Heart left ventricle (tissue), 16 donors: ENCODE data around the gene FERMT3. TPM values are rescaled to one million over a fixed set of nuclear protein-coding genes. Genes with fewer than 3 reads are reported as not detected.
"Not testable (repeated sequence)": the region's sequence is repeated elsewhere in the genome, so short reads cannot be mapped to it uniquely, and the experiment has no call there.

Experiments used
- ATAC-seq, 4 donors: fragments of 200-7000 bp; cut with Tn5 transposase; one replicate each; pipeline ENCODE4 v1.9.1; 2020 to 2022; ENCODE audit warnings: moderate library complexity in 4 of 4, mild to moderate bottlenecking in 3 of 4, moderate number of reproducible peaks in 1 of 4
- DNase-seq, 5 donors: peaks; one replicate each; pipeline ENCODE4 v3.0.0-alpha.2; 2020
- H3K27ac ChIP-seq, 12 donors: fragments of 200-600 bp; sonication (generic) in 4 of 12; one replicate each; pipeline versions ENCODE4 v1.5.0 to v1.8.0; 2016 to 2022; ENCODE audit warnings: mild to moderate bottlenecking in 2 of 12
- H3K27me3 ChIP-seq, 9 donors: fragments of 200-600 bp; sonication (generic) in 2 of 9; one replicate each; pipeline versions ENCODE4 v1.5.1 to v1.8.0; 2016 to 2022; ENCODE audit warnings: mild to moderate bottlenecking in 3 of 9
- H3K36me3 ChIP-seq, 9 donors: fragments of 200-600 bp; sonication (generic) in 2 of 9; one replicate each; pipeline versions ENCODE4 v1.5.0 to v1.8.0; 2018 to 2022; ENCODE audit warnings: mild to moderate bottlenecking in 2 of 9
- H3K4me1 ChIP-seq, 12 donors: fragments of 200-600 bp; sonication (generic) in 4 of 12; one replicate each; pipeline versions ENCODE4 v1.5.0 to v1.8.0; 2016 to 2022; ENCODE audit warnings: mild to moderate bottlenecking in 3 of 12
- H3K4me3 ChIP-seq, 12 donors: fragments of 200-600 bp; sonication (generic) in 4 of 12; one replicate each; pipeline versions ENCODE4 v1.5.0 to v1.8.0; 2017 to 2022; ENCODE audit warnings: mild to moderate bottlenecking in 9 of 12, moderate library complexity in 4 of 12
- H3K9me3 ChIP-seq, 12 donors: fragments of 200-600 bp; sonication (generic) in 4 of 12; one replicate each; pipeline versions ENCODE4 v1.5.0 to v1.8.0; 2016 to 2022; ENCODE audit warnings: mild to moderate bottlenecking in 1 of 12
- POLR2A ChIP-seq, 2 donors: fragments of 450-650 bp; IDR thresholded peaks; one replicate each; pipeline ENCODE4 v1.6.1; 2017; ENCODE audit warnings: antibody characterized with exemption in 2 of 2, mild to moderate bottlenecking in 2 of 2, moderate library complexity in 2 of 2
- WGBS, 4 donors: extraction: QIAGEN DNeasy Blood & Tissue Kit in 2 of 4; methylation state at CpG; one replicate each; pipeline versions ENCODE4 v1.1.5 to v1.1.7; 2013 to 2018; 5-methylcytosine and 5-hydroxymethylcytosine counted together
- intact Hi-C, 10 donors: fragments of 100-400 bp; cut with DNase I; formaldehyde crosslinking; loops; one replicate each; pipeline versions ENCODE4 v1.11.1 to v1.14.2; 2022
- polyA plus RNA-seq, 2 donors: library from polyadenylated mRNA; stranded (reverse); fragments of 200-250 nt; gene quantifications; one replicate each; pipeline ENCODE4 v1.2.3, GENCODE V29; 2013
- total RNA-seq, 9 donors: library from RNA; depleted of rRNA in 2 of 9; stranded (reverse); fragments of >200 nt in 2 of 9; fragmentation: NEBNext Ultra II Directional in 3 of 9; extraction: Animal tissue kit (Norgen Biotek cat#: 25700) in 3 of 9; gene quantifications; one replicate each; pipeline versions ENCODE4 v1.1.0 to v1.2.4, GENCODE V29; 2016 to 2023
- TF ChIP-seq, protein P1 (sequence below), 12 donors: fragments of 200-600 bp; sonication (generic) in 4 of 12; IDR thresholded peaks; one replicate each; pipeline versions ENCODE4 v1.5.0 to v1.8.0; 2018 to 2022; ENCODE audit warnings: antibody characterized with exemption in 12 of 12, mild to moderate bottlenecking in 5 of 12
- donor health status: ischemic (EF 13 %, LVEDD 7.1; RV severe dilation, severe dysfunction).
- donor health status: healthy with polysubstance abuse.
- donor health status: DM: no; HTN: yes; CAD: no.
- donor health status: DM: no; HTN: no; CAD: no.
- donor health status: ischemic (EF 25% LVEDD 6.9; RV normal size, moderate dysfunction).
- donor health status: ischemic (EF 25% LVEDD 5.7; RV mildly dilated, moderate dysfunction).
- donor health status: healthy.
- donor health status: DM: yes; HTN: yes; CAD: no.
- donor health status: ischemic (EF 35%, LVEDD 5.7; RV mildly dilated, moderate dysfunction).
- donor health status: nonischemic (EF 11% LVEDD 7.7; RV severe dilation, severe dysfunction).
- donor health status: DM: yes; HTN: yes; CAD: no.
- donor health status: PGD.
- donor health status: ischemic (EF 29% LVEDD 5.4; RV normal size, mild dysfunction).
- donor health status: nonischemic (EF 23%, LVEDD 6.1; RV moderate dilation, normal function).

Gene FERMT3
- total and polyA plus RNA-seq, 11 donors = 2.8 to 71.5 (median 5.7) TPM

DNA sequence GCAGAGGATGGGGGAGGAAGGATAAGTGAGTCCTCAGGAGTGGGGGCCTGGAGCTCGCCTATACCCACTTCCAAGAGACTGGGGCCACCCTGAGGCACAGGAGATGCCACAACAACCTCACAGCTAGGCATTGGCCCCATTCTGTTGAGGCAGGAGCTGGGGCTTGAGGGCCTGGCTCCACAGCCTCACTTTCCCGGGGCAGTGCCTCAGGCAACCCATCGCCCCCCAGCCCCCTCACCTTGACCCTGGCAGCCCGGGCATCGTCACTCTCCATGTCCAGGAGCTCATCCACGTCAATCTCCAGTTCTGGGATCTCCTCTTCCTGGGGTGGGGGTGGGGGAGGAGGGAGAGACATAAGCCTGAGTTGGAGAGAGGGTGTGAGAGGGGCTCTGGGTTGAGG is 38.4 kb downstream of the FERMT3 start:
- no peak for ATAC-seq
- Histone ChIP-seq H3K27ac (peak overlapping the region in 11 of 12 donors; percentile 50 to 95 (median 86)), H3K9me3 (no peaks in the 10 kb centered on the region), H3K4me3 (peak overlapping the region in 7 of 12 donors; percentile 62 to 90 (median 80)), H3K4me1 (peaks cover 0 to 60% (median 36%) of the 10 kb centered on the region in 12 donors), H3K36me3 (peaks cover 0 to 15% (median 8%) of the 10 kb centered on the region in 9 donors), H3K27me3 (no peaks in the 10 kb centered on the region)
- TF ChIP-seq, protein P1, sequence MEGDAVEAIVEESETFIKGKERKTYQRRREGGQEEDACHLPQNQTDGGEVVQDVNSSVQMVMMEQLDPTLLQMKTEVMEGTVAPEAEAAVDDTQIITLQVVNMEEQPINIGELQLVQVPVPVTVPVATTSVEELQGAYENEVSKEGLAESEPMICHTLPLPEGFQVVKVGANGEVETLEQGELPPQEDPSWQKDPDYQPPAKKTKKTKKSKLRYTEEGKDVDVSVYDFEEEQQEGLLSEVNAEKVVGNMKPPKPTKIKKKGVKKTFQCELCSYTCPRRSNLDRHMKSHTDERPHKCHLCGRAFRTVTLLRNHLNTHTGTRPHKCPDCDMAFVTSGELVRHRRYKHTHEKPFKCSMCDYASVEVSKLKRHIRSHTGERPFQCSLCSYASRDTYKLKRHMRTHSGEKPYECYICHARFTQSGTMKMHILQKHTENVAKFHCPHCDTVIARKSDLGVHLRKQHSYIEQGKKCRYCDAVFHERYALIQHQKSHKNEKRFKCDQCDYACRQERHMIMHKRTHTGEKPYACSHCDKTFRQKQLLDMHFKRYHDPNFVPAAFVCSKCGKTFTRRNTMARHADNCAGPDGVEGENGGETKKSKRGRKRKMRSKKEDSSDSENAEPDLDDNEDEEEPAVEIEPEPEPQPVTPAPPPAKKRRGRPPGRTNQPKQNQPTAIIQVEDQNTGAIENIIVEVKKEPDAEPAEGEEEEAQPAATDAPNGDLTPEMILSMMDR (IDR thresholded peaks at IDR 0.05) = no peak
- no peak for TF ChIP-seq POLR2A (IDR thresholded peaks at IDR 0.05)
- intact Hi-C loops = no loop called here
- WGBS, 4 donors = 43 to 52% (median 46%) methylated on average over 6 of the region's 6 CpGs; no CpG with 5 or more reads in 1 of the 4 donors
- no peak for DNase-seq

DNA sequence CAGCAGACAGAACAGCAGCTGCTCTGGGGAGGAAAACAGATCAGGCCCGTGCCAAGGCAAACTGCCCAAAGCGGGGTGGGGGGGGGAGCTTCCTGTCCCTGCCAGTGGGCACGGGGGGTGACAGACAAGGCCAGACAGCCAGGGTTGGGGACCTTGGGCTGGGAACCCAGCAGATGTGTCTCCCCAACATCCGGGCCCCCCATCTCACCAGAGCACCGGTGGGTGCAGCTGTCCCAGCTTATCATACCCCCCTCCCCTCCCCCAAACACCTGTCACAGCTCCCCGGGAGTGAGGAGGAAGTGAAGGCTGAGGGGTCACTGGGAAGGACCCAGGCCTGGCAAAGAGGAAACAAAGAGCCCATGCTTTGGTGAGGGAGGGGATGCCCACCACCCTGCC is 38.9 kb downstream of the FERMT3 start:
- Histone ChIP-seq H3K27me3 (no peaks in the 10 kb centered on the region), H3K4me1 (peaks cover 0 to 58% (median 31%) of the 10 kb centered on the region in 12 donors), H3K36me3 (peaks cover 0 to 15% (median 8%) of the 10 kb centered on the region in 9 donors), H3K9me3 (no peaks in the 10 kb centered on the region), H3K27ac (peak overlapping the region; percentile 49 to 95 (median 86)), H3K4me3 (peak overlapping the region; percentile 25 to 90 (median 72))
- intact Hi-C loops = no loop called here
- TF ChIP-seq POLR2A (IDR thresholded peaks at IDR 0.05) = no peak
- TF ChIP-seq, protein P1 (IDR thresholded peaks at IDR 0.05) = no peak
- DNase-seq = peak in 3 of 5 donors; percentile 64 to 69 (median 66)
- 0 to 9% (median 2%) methylated on average over 2 to 6 of the region's 6 CpGs for WGBS, 4 donors
- ATAC-seq = no peak

DNA sequence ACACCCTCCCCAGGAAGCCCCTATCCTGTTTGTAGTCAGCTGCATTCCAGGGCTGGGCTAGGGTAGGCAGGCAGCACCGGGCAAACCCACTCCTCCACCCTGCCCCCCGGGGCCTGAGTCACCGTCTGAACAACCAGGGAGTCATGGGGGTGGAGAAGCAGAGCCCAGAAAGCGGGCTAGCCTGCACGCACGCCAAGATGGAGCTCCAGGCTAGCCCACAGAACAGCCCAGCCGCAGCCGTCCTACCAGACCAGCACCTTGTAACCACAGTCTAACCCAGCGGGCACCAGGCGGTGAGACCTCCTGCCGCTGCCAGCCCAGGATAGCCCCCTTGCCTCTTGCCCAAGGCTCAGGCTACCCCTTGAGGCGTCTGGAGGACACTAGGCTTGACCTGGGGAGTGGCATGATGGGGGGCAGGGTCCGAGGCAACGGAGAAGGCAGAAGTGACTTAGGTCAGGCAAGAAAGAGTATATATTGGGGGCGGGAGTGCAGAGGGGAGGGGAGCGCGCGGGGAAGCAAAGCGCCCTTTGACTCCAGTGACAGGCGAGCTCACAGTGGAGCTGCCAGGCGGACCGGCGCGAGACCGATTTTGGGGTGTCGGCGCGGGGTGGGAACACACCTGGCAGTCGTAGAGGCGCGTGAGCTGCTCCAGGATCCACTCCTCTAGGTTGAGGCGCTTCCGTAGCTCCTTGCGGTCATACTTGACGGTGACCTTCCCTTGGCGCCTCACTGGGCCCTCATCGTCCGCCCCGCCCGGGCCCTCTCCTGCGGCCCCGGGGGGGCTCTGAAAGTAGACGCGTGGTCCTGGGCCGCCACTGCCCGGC is 39.5 kb downstream of the FERMT3 start:
- H3K4me1 ChIP-seq = peaks cover 5 to 63% (median 34%) of the 10 kb centered on the region in 12 donors
- intact Hi-C loops = loop anchor here in 2 of 10 donors (2.0 kb wide), 2 partner anchors 23 to 59 kb away; partner anchors contain the start of gene ESRRA (in 2 of the 2)
- 1% methylated on average over 41 to 46 of the region's 46 CpGs for WGBS, 4 donors

DNA sequence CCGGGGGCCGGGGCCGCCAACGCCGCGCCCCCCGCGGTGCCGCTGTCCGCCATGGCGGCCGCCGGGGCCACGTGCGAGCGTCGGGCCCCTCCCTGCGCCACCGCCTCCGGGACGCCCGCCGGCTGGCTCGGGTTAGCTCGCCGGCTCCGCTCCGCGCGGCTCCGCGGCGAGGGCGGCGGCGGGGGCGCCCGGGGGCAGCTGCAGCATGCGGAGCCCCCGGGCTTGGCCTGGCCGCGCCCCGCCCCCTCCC is 40.0 kb downstream of the FERMT3 start:
- ATAC-seq, H3K27me3 ChIP-seq, DNase-seq, H3K9me3 ChIP-seq: not testable (repeated sequence)
- Histone ChIP-seq H3K4me1 (peaks cover 5 to 65% (median 35%) of the 10 kb centered on the region in 12 donors), H3K36me3 (peaks cover 0 to 15% (median 8%) of the 10 kb centered on the region in 9 donors), H3K4me3 (peak overlapping the region; percentile 25 to 90 (median 72)), H3K27ac (peak overlapping the region; percentile 49 to 96 (median 89))
- TF ChIP-seq, protein P1 (IDR thresholded peaks at IDR 0.05) = peak in 1 of 12 donors; percentile 10
- WGBS, 4 donors = 0 to 2% (median 1%) methylated on average over 4 to 43 of the region's 43 CpGs
- intact Hi-C loops = loop anchor here in 2 of 10 donors (2.0 kb wide), 2 partner anchors 22 to 58 kb away; partner anchors contain the start of gene ESRRA (in 2 of the 2)

More for the DNA sequence above, 39.5 kb downstream of the FERMT3 start:
- peaks cover 0 to 15% (median 8%) of the 10 kb centered on the region in 9 donors for H3K36me3 ChIP-seq
- peak in 4 of 5 donors; percentile 60 to 94 (median 74) for DNase-seq
- peak overlapping the region; percentile 49 to 95 (median 86) for H3K27ac ChIP-seq
- H3K9me3 ChIP-seq = no peaks in the 10 kb centered on the region
- H3K27me3 ChIP-seq = no peaks in the 10 kb centered on the region
- H3K4me3 ChIP-seq = peak overlapping the region; percentile 25 to 90 (median 72)
- TF ChIP-seq, protein P1 (IDR thresholded peaks at IDR 0.05) = no peak
- TF ChIP-seq POLR2A (IDR thresholded peaks at IDR 0.05) = peak in 1 of 2 donors; percentile 11
- ATAC-seq = peak in 1 of 4 donors; percentile 1
